Neural progenitor cell (in vitro differentiated cells): Measurements from ENCODE around the gene NUP210. TPM values are rescaled to one million over a fixed set of nuclear protein-coding genes. Genes with fewer than 3 reads are reported as not detected.

Experiments used
- DNase-seq: peaks from one replicate; pipeline ENCODE4 v3.0.0-alpha.2; 2016; ENCODE audit warnings: low spot score
- H2AFZ ChIP-seq: fragments of 200-600 bp; sonication (generic); replicated peaks from 2 replicates; pipeline ENCODE4 v1.6.1; 2016; ENCODE audit warnings: antibody characterized with exemption
- H3F3A ChIP-seq: fragments of 200-600 bp; sonication (generic); 2 replicates; pipeline ENCODE4 v1.6.1; 2016; ENCODE audit warnings: antibody characterized with exemption, low read depth
- H3K27ac ChIP-seq: fragments of 200-600 bp; sonication (generic); 2 replicates; pipeline ENCODE4 v1.5.1; 2016; ENCODE audit warnings: mild to moderate bottlenecking
- H3K27me3 ChIP-seq: fragments of 200-600 bp; sonication (generic); 2 replicates; pipeline ENCODE4 v1.6.1; 2016; ENCODE audit warnings: mild to moderate bottlenecking, moderate library complexity
- H3K36me3 ChIP-seq: fragments of 200-600 bp; sonication (generic); 2 replicates; pipeline ENCODE4 v1.5.1; 2016
- H3K4me1 ChIP-seq: fragments of 200-600 bp; sonication (generic); 2 replicates; pipeline ENCODE4 v1.6.1; 2016; ENCODE audit warnings: mixed run types
- H3K4me2 ChIP-seq: fragments of 200-600 bp; sonication (generic); 2 replicates; pipeline ENCODE4 v1.6.1; 2016
- H3K4me3 ChIP-seq: fragments of 200-600 bp; sonication (generic); 2 replicates; pipeline ENCODE4 v1.5.1; 2016
- H3K79me2 ChIP-seq: fragments of 200-600 bp; sonication (generic); 2 replicates; pipeline ENCODE4 v1.6.1; 2016; ENCODE audit warnings: low read depth
- H3K9ac ChIP-seq: fragments of 200-600 bp; sonication (generic); 2 replicates; pipeline ENCODE4 v1.6.1; 2016
- H3K9me3 ChIP-seq: fragments of 200-600 bp; sonication (generic); 2 replicates; pipeline ENCODE4 v1.5.1; 2016; ENCODE audit warnings: low read depth
- H4K20me1 ChIP-seq: fragments of 200-600 bp; sonication (generic); 2 replicates; pipeline ENCODE4 v1.6.1; 2016; ENCODE audit warnings: low read depth
- H3K27ac Mint-ChIP-seq: 3 replicates; pipeline ENCODE4 v1.8.0; 2021; ENCODE audit warnings: mixed read lengths
- H3K27me3 Mint-ChIP-seq: 2 replicates; pipeline ENCODE4 v1.8.0; 2022; ENCODE audit warnings: low read depth, mild to moderate bottlenecking, inconsistent platforms, moderate library complexity, mixed read lengths; ENCODE audit not compliant: insufficient read depth
- H3K36me3 Mint-ChIP-seq: 3 replicates; pipeline ENCODE4 v1.8.0; 2021; ENCODE audit warnings: mixed read lengths
- H3K4me1 Mint-ChIP-seq: 3 replicates; pipeline ENCODE4 v1.8.0; 2021; ENCODE audit warnings: mixed read lengths
- H3K4me3 Mint-ChIP-seq: 3 replicates; pipeline ENCODE4 v1.8.0; 2021; ENCODE audit warnings: mild to moderate bottlenecking, moderate library complexity, mixed read lengths
- H3K9me3 Mint-ChIP-seq: 3 replicates; pipeline ENCODE4 v1.8.0; 2020; ENCODE audit warnings: mixed read lengths
- EZH2 ChIP-seq: fragments of 200-600 bp; sonication (generic); IDR thresholded peaks from 2 replicates; pipeline ENCODE4 v1.6.1; 2017; ENCODE audit warnings: antibody characterized with exemption, mild to moderate bottlenecking, moderate library complexity
- EZH2phosphoT487 ChIP-seq: fragments of 200-600 bp; sonication (generic); IDR thresholded peaks from 2 replicates; pipeline ENCODE4 v1.6.1; 2017; ENCODE audit warnings: antibody characterized with exemption
- total RNA-seq: library from RNA; depleted of rRNA; stranded (reverse); fragments of >200 nt; gene quantifications from 2 replicates; pipeline ENCODE4 v1.2.3, GENCODE V29; 2015; ENCODE audit warnings: low replicate concordance
- TF ChIP-seq, protein P1 (sequence below): fragments of 200-600 bp; sonication (generic); IDR thresholded peaks from 2 replicates; pipeline ENCODE4 v1.5.1; 2017; ENCODE audit warnings: antibody characterized with exemption, mild to moderate bottlenecking

The NUP210 gene
- 37.1 and 78.9 TPM in 2 replicates for total RNA-seq

DNA sequence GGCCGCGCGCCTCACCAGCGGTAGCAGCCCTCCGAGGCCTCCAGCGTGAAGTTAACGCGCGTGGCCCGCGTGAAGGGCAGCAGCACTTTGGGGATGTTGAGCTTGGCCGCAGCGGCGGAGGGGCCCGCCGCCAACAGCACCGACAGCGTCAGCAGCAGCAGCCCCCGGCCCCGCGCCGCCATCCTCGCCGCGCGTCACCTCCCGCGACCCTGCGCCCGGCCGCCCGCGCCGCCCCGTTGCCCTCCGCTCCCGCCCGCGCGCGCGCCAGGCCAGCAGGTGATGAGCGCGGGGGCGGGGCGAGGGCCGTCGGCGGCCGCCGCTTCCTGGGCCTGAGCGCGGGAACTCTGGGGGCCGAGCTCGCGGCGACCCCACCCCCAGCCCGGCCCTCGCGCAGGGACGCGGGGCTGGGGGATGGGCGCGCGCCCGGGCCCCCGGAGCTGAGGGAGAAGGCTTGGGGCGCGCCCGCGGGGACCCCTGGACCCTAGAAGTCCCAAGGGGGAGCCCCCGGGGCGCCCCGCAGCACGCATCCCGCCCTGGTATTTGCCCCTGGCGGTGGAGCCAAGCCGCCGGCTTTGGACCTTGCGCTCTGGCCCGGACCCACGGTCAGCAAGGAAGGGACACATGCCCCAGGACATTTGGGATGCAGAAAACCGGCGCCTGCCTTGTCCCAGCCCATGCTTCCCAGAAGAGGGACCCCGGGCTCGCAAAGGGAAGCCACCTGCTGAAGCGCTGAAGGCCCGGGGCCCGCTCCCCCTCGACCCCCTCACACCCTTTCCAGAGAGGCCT lies at the start of gene NUP210:
NUP210 (minus strand) TSS at position 278 of the 786 bp plus-strand sequence; CDS start at position 182, 96 bp downstream.
- Histone ChIP-seq H3F3A (peaks cover 8% of the 10 kb centered on the region), H4K20me1 (peaks cover 38% of the 10 kb centered on the region), H3K4me2 (peak within 1 kb of the TSS; percentile 98), H3K4me1 (peaks cover 20% of the 10 kb centered on the region), H3K9me3 (no peaks in the 10 kb centered on the region), H3K79me2 (peaks cover 43% of the 10 kb centered on the region), H3K4me3 (peak within 1 kb of the TSS; percentile 65), H3K9ac (no peak within 1 kb of the TSS), H3K27ac (no peak within 1 kb of the TSS), H3K36me3 (no peaks in the 10 kb centered on the region), H3K27me3 (peaks cover 15% of the 10 kb centered on the region), H2AFZ (peak within 1 kb of the TSS; percentile 96)
- TF ChIP-seq EZH2phosphoT487, result no peak
- TF ChIP-seq, protein P1, sequence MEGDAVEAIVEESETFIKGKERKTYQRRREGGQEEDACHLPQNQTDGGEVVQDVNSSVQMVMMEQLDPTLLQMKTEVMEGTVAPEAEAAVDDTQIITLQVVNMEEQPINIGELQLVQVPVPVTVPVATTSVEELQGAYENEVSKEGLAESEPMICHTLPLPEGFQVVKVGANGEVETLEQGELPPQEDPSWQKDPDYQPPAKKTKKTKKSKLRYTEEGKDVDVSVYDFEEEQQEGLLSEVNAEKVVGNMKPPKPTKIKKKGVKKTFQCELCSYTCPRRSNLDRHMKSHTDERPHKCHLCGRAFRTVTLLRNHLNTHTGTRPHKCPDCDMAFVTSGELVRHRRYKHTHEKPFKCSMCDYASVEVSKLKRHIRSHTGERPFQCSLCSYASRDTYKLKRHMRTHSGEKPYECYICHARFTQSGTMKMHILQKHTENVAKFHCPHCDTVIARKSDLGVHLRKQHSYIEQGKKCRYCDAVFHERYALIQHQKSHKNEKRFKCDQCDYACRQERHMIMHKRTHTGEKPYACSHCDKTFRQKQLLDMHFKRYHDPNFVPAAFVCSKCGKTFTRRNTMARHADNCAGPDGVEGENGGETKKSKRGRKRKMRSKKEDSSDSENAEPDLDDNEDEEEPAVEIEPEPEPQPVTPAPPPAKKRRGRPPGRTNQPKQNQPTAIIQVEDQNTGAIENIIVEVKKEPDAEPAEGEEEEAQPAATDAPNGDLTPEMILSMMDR, result peak; percentile 40
- Mint-ChIP-seq H3K4me1 (peaks cover 31% of the 10 kb centered on the region), H3K27me3 (peaks cover 10% of the 10 kb centered on the region), H3K36me3 (no peaks in the 10 kb centered on the region), H3K9me3 (no peaks in the 10 kb centered on the region), H3K4me3 (peak within 1 kb of the TSS; percentile 87), H3K27ac (peak within 1 kb of the TSS; percentile 59)
- peak; percentile 89 for DNase-seq

DNA sequence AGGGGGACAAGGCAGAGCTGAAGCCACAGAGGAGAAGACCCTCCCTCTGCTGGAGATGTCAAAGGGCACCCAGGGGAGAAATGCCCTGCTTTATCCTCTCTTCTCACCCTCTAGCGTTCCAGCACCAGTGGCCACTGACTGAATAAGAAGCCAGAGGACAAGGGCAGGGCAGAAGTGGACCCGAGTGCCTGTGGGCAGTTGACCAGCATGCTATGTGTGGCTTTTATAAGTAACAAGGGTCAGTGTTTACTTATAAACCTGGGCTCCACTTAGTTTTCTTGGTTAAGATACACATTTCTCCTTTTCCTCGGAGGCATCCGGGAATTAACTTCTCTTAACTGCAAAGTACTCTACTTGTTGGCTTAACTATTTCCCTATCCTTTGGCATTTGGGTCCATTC lies 46.7 kb upstream of the NUP210 start:
- H3K4me3 ChIP-seq, result no peak overlapping the region
- DNase-seq, result no peak
- Mint-ChIP-seq H3K4me3 (no peak overlapping the region), H3K9me3 (no peaks in the 10 kb centered on the region), H3K27me3 (peaks cover 5% of the 10 kb centered on the region), H3K36me3 (no peaks in the 10 kb centered on the region), H3K4me1 (peaks cover 23% of the 10 kb centered on the region), H3K27ac (no peak overlapping the region)
- no peaks in the 10 kb centered on the region for H3K36me3 ChIP-seq
- no peak overlapping the region for H3K4me2 ChIP-seq
- H2AFZ ChIP-seq, result no peak overlapping the region
- H3K79me2 ChIP-seq, result no peaks in the 10 kb centered on the region
- H3K27me3 ChIP-seq, result peaks cover 8% of the 10 kb centered on the region
- no peak overlapping the region for H3K27ac ChIP-seq
- H3F3A ChIP-seq, result no peaks in the 10 kb centered on the region
- H3K4me1 ChIP-seq, result no peaks in the 10 kb centered on the region
- H3K9ac ChIP-seq, result no peak overlapping the region
- H4K20me1 ChIP-seq, result no peaks in the 10 kb centered on the region
- no peaks in the 10 kb centered on the region for H3K9me3 ChIP-seq
- TF ChIP-seq EZH2, result no peak
- TF ChIP-seq EZH2phosphoT487, result no peak
- TF ChIP-seq, protein P1, result no peak

DNA sequence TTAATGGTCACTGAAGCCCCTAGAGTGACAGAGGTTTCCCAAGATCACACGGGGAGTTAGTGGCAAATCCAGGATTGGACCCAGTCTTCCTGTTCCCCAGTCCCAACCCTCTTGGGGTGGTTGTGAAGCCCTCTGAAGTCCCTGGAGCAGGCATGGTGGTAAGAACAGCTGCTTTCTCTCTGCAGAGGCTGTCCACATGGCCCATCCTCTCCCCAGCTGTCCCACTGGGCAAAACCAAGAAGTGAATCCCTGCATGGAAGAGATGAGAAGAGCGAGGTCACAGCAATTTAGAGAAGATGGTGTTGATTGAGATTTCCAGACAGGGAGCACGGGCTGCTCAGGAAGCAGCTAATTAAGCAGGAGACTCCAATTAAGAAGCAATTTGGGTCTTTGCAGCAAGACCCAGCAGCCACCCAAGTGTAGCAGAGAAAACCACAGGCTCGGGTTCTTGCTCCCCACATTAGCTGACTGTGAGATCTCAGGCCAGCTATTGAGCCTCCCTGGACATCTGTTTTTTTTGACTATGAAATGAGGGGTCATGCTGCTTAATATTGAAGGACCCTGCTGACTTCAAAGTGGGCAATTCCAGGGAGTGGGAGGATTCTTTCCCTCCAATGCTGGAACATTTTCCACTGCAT lies 45.2 kb upstream of the NUP210 start:
- H3K4me2 ChIP-seq, result no peak overlapping the region
- H3K36me3 ChIP-seq, result no peaks in the 10 kb centered on the region
- no peak overlapping the region for H3K27ac Mint-ChIP-seq
- no peaks in the 10 kb centered on the region for H3K4me1 ChIP-seq
- H3K27me3 ChIP-seq, result no peaks in the 10 kb centered on the region
- H3K36me3 Mint-ChIP-seq, result no peaks in the 10 kb centered on the region
- H3K79me2 ChIP-seq, result no peaks in the 10 kb centered on the region
- no peak overlapping the region for H3K9ac ChIP-seq
- no peaks in the 10 kb centered on the region for H4K20me1 ChIP-seq
- peak overlapping the region; percentile 18 for H2AFZ ChIP-seq
- no peaks in the 10 kb centered on the region for H3F3A ChIP-seq
- no peak overlapping the region for H3K4me3 ChIP-seq
- peaks cover 5% of the 10 kb centered on the region for H3K27me3 Mint-ChIP-seq
- H3K4me1 Mint-ChIP-seq, result peaks cover 25% of the 10 kb centered on the region
- H3K4me3 Mint-ChIP-seq, result no peak overlapping the region
- DNase-seq, result no peak
- H3K27ac ChIP-seq, result no peak overlapping the region
- H3K9me3 Mint-ChIP-seq, result no peaks in the 10 kb centered on the region
- no peaks in the 10 kb centered on the region for H3K9me3 ChIP-seq
- no peak for TF ChIP-seq EZH2phosphoT487
- TF ChIP-seq, protein P1, result no peak
- TF ChIP-seq EZH2, result no peak
